NCI-H187 (cell line): ENCODE data around the gene ANKDD1B.
"Not testable (repeated sequence)": the region's sequence is repeated elsewhere in the genome, so short reads cannot be mapped to it uniquely, and the experiment has no call there.

ENCODE experiments used
- DNase-seq, 2 experiments: peaks; one replicate each; lab custom pipeline; 2025; lab: John Stamatoyannopoulos, UW

The ANKDD1B gene

GRCh38 chr5:75611311-75612225 is at the start of gene ANKDD1B:
Gene ANKDD1B, plus strand, starts transcription at chr5:75611453. Its CDS starts 182 bp downstream, at chr5:75611635.
- DNase-seq: no peak

- not testable (repeated sequence) for DNase-seq
Observed at GRCh38 chr5:75565991-75566709, 45.1 kb upstream of the ANKDD1B start.

GRCh38 chr5:75566710-75567309 is 44.4 kb upstream of the ANKDD1B start:
- DNase-seq: no peak

GRCh38 chr5:75567710-75568109 is 43.5 kb upstream of the ANKDD1B start:
- DNase-seq: no peak

- no peak for DNase-seq
Observed at GRCh38 chr5:75568202-75568601, 43.1 kb upstream of the ANKDD1B start.

GRCh38 chr5:75571547-75571946 is 39.7 kb upstream of the ANKDD1B start:
- no peak for DNase-seq

GRCh38 chr5:75574791-75575190 is 36.5 kb upstream of the ANKDD1B start:
- DNase-seq: no peak

- DNase-seq: not testable (repeated sequence)
Observed at GRCh38 chr5:75578280-75578679, 33.0 kb upstream of the ANKDD1B start.

- DNase-seq: no peak
Observed at GRCh38 chr5:75584641-75585040, 26.6 kb upstream of the ANKDD1B start.

- no peak for DNase-seq
Observed at GRCh38 chr5:75588666-75589065, 22.6 kb upstream of the ANKDD1B start.

GRCh38 chr5:75600535-75600934 is 10.7 kb upstream of the ANKDD1B start:
- no peak for DNase-seq

- DNase-seq: no peak
Observed at GRCh38 chr5:75601567-75601966, 9.7 kb upstream of the ANKDD1B start.

- no peak for DNase-seq
Observed at GRCh38 chr5:75601996-75602395, 9.3 kb upstream of the ANKDD1B start.

- DNase-seq: no peak
Observed at GRCh38 chr5:75603371-75603770, 7.9 kb upstream of the ANKDD1B start.

GRCh38 chr5:75603821-75604220 is 7.4 kb upstream of the ANKDD1B start:
- DNase-seq: no peak

- not testable (repeated sequence) for DNase-seq
Observed at GRCh38 chr5:75607341-75607740, 3.9 kb upstream of the ANKDD1B start.

- DNase-seq: no peak
Observed at GRCh38 chr5:75608870-75609269, 2.4 kb upstream of the ANKDD1B start.

GRCh38 chr5:75610201-75610600 is 1.1 kb upstream of the ANKDD1B start:
- no peak for DNase-seq

- peak in 1 of 2 experiments; percentile 46 for DNase-seq
Observed at GRCh38 chr5:75610859-75611310, 368 bp upstream of the ANKDD1B start.

- DNase-seq: no peak
Observed at GRCh38 chr5:75612226-75612569, 945 bp downstream of the ANKDD1B start.

- DNase-seq: no peak
Observed at GRCh38 chr5:75612901-75613300, 1.6 kb downstream of the ANKDD1B start.

GRCh38 chr5:75614176-75614575 is 2.9 kb downstream of the ANKDD1B start:
- DNase-seq: no peak
